ENCODE data around the gene GALNT11.

Gene GALNT11

DNA sequence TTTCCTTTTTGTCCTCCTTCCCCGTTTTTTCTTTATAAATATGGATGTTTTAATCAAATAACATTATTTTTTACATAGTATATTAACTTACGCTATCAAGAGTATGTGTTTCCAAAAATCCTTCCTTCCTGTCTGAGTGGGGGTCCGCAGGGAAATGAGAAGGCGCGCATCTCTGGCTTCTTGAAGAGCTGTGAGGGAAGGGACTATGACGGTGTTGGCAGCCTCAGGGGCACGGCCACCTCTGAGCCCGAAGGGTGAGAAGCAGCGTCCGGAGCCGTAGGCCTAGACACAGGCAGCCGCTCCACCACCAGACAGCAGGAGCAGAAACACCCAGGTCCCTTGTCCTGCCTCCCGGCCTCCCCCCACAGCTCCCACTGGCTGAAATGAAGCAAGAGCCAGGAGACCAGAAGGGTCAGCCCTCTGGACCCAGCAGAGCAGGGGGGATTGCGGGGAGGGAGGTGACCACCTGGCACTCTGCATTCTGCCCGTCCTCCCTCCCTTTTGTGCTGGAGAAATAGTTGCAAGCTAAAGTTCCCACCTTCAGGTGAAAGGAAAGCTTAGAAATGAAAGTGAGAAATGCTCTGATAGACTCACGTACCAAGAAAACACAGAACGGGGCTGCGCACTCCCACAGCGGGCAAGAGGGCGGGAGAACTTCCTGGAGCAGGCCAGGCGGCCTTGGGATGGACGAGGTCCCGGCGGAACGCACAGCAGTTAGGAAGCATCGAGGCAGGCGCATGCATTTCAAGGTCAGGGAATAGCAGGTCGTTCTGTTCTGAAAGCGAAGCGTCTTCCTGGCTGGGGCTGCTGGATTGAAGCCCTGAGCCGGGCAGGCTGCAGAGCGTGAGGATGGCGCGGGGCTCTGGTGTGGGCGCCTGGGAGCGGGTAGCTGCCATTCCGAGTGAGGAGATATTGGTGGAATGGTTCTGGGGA is 105.5 kb downstream of the GALNT11 start:
- H3K4me3 ChIP-seq (ENCODE audit: low read depth, low read length): no peak overlapping the region
- TF ChIP-seq, protein P1, sequence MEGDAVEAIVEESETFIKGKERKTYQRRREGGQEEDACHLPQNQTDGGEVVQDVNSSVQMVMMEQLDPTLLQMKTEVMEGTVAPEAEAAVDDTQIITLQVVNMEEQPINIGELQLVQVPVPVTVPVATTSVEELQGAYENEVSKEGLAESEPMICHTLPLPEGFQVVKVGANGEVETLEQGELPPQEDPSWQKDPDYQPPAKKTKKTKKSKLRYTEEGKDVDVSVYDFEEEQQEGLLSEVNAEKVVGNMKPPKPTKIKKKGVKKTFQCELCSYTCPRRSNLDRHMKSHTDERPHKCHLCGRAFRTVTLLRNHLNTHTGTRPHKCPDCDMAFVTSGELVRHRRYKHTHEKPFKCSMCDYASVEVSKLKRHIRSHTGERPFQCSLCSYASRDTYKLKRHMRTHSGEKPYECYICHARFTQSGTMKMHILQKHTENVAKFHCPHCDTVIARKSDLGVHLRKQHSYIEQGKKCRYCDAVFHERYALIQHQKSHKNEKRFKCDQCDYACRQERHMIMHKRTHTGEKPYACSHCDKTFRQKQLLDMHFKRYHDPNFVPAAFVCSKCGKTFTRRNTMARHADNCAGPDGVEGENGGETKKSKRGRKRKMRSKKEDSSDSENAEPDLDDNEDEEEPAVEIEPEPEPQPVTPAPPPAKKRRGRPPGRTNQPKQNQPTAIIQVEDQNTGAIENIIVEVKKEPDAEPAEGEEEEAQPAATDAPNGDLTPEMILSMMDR (IDR thresholded peaks at IDR 0.05; ENCODE audit: borderline replicate concordance, insufficient read depth, low read depth, low read length): no peak

DNA sequence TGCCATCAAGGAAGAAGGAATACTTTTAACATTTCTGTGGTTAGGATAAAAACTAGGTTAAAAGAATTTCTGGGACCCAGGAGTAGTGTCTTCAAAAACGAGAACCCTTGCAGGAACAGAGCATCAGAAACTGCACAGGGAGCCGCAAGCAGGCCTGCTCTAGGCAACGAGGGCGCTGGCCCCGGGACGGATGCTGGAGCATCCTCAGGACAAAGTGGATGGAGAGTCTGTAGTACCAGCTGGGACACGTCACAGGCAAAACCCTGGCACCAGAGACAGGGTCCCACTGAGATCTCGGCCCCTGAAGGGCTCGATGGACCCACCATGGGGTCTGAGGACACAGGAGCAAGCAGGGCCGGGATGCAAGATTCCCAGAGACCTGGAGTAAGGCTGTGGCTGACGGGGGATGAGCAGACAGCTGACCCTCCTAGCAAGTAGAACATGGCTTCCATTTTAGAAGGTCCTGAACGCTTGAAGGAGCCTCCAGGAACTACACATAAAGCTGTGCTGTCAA is 106.6 kb downstream of the GALNT11 start:
- TF ChIP-seq, protein P1 (IDR thresholded peaks at IDR 0.05; ENCODE audit: borderline replicate concordance, insufficient read depth, low read depth, low read length): no peak
- H3K4me3 ChIP-seq (ENCODE audit: low read depth, low read length): no peak overlapping the region

DNA sequence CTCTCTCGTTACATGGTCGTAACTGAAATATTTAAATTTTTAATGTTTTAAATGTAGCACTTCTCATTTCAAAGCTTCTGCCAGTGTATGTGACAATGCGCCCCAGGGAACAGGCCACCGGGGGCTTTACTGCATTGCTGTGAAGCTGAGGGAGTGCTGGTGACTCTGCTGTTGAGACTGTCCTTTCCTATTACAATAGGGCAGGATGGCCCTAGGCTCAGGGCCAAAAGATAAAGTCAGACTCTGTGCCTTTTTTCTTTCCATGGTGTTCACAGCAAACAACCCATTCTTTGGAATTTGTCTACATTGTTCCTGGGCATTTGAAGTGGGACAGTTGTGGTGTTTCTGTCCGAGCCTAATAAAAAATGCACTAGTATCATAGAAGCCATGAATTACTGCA is 107.3 kb downstream of the GALNT11 start:
- TF ChIP-seq, protein P1 (IDR thresholded peaks at IDR 0.05; ENCODE audit: borderline replicate concordance, insufficient read depth, low read depth, low read length): no peak

DNA sequence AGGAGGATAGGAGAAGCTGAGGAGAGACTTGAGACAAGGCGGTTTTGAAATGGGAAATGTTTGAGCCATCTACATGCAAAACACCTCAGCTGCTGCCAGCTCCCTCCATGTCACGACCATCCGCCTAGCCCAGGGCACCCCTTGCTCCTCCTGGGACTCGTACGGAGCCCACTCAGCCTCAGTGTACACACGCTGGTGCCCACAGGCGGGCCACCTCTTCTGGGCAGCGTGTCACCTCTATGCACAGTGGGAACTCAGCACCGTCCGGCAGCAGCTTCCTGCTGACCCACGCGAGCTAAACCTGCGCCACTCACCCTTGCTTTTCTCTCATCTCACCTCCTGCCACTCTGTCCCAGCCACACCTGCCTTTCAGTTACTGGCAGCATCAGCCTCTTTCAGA is 108.3 kb downstream of the GALNT11 start:
- H3K4me3 ChIP-seq (ENCODE audit: low read depth, low read length): no peak overlapping the region
- TF ChIP-seq, protein P1 (IDR thresholded peaks at IDR 0.05; ENCODE audit: borderline replicate concordance, insufficient read depth, low read depth, low read length): no peak

More for the DNA sequence above, 107.3 kb downstream of the GALNT11 start:
- no peak overlapping the region for H3K4me3 ChIP-seq (ENCODE audit: low read depth, low read length)

DNA sequence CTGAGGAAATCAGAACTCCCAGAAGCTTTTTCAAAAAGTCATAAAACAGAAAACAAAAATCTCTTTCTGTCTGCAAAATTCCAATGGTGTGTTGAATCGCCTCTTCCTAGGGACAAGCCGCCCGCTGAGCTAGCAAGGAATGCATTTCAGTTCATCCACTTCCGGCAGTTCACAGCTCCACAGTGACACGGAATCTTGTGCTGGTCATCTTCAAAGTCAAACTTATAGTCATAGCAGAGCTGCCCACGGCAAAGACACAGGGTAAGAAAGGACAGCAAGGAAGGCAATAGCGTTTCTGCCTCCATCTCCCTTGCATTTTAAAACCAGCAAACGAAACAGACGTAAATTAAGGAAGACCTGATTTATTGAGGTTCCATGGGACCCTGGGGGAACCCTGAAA is 111.2 kb downstream of the GALNT11 start:
- H3K4me3 ChIP-seq (ENCODE audit: low read depth, low read length): no peak overlapping the region
- TF ChIP-seq, protein P1 (IDR thresholded peaks at IDR 0.05; ENCODE audit: borderline replicate concordance, insufficient read depth, low read depth, low read length): no peak

DNA sequence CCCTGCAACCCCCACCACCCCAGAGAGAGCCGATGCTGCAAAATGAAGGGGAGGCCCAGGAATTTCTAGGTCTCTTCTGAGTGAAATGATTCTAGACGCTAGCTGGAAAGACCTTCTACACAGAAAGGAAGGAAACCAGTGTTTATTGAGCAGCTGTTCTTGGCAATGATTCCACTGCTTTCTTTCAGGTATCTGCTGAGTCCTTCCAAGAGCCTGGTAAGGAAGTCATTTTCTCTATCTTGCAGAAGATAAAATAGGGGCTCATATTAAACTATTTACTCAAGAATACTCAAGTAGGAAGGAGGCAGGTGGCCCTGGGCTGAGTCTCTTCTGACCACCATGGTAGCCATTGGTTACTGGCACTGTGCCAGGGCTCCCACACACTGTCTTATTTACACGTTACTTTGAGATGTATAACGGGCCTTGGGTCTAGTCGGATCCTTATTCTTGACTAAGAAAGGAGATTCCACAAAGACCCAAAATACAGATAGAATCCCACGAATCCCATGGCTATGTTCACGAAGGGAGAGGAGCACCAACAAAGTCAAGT is 112.1 kb downstream of the GALNT11 start:
- H3K4me3 ChIP-seq (ENCODE audit: low read depth, low read length): no peak overlapping the region

More for the DNA sequence above, 112.1 kb downstream of the GALNT11 start:
- TF ChIP-seq, protein P1 (IDR thresholded peaks at IDR 0.05; ENCODE audit: borderline replicate concordance, insufficient read depth, low read depth, low read length): no peak
